AG04449 (cell line): Measurements from ENCODE around the gene DNAH14.

Source experiments
- CTCF ChIA-PET: fragments of 350-600 bp; formaldehyde crosslinking; extraction: SDS; loops from one replicate; lab custom pipeline; 2021; ENCODE audit warnings: antibody characterized with exemption; lab: Yijun Ruan, JAX
- POLR2A ChIA-PET: fragments of 400-600, 350-600 bp; formaldehyde crosslinking; extraction: SDS; loops from one replicate; lab custom pipeline; 2020; ENCODE audit warnings: antibody characterized with exemption, inconsistent platforms; lab: Yijun Ruan, JAX
- DNase-seq: peaks from one replicate; pipeline ENCODE4 v3.0.0-alpha.2; 2010; ENCODE audit warnings: low read depth, low spot score
- H3K4me3 ChIP-seq: 2 replicates; pipeline ENCODE4 v1.5.1; 2011; ENCODE audit warnings: low read depth, mild to moderate bottlenecking, control low read depth, low read length
- CTCF ChIP-seq: IDR thresholded peaks from one replicate; pipeline ENCODE4 v1.5.1; 2011; ENCODE audit warnings: mild to moderate bottlenecking, moderate library complexity, low read length, control low read depth, inconsistent platforms; ENCODE audit not compliant: insufficient read depth; ENCODE audit errors: missing control alignments

The DNAH14 gene

GRCh38 chr1:225070972-225071371 is 141.5 kb downstream of the DNAH14 start:
- ChIA-PET POLR2A (no interaction called here), CTCF (no interaction called here)
- no peak for TF ChIP-seq CTCF
- H3K4me3 ChIP-seq: no peak overlapping the region
- DNase-seq: no peak

- POLR2A ChIA-PET: no interaction called here
- CTCF ChIA-PET: no interaction called here
Measured at GRCh38 chr1:225097175-225097574, 167.7 kb downstream of the DNAH14 start.

GRCh38 chr1:225111000-225111399 is 181.5 kb downstream of the DNAH14 start:
- no peak for TF ChIP-seq CTCF
- DNase-seq: no peak
- POLR2A ChIA-PET: no interaction called here
- no peak overlapping the region for H3K4me3 ChIP-seq
- CTCF ChIA-PET: no interaction called here

More at GRCh38 chr1:225097175-225097574, 167.7 kb downstream of the DNAH14 start:
- no peak overlapping the region for H3K4me3 ChIP-seq
- no peak for DNase-seq
- no peak for TF ChIP-seq CTCF

- POLR2A ChIA-PET: no interaction called here
- DNase-seq: no peak
- CTCF ChIA-PET: no interaction called here
- H3K4me3 ChIP-seq: no peak overlapping the region
- TF ChIP-seq CTCF: no peak
Measured at GRCh38 chr1:225113265-225113664, 183.8 kb downstream of the DNAH14 start.

GRCh38 chr1:225114354-225114990 is 185.0 kb downstream of the DNAH14 start:
- DNase-seq: no peak
- CTCF ChIA-PET: no interaction called here
- TF ChIP-seq CTCF: no peak
- POLR2A ChIA-PET: no interaction called here
- no peak overlapping the region for H3K4me3 ChIP-seq

GRCh38 chr1:225119307-225119706 is 189.8 kb downstream of the DNAH14 start:
- POLR2A ChIA-PET: no interaction called here
- no peak for DNase-seq
- CTCF ChIA-PET: no interaction called here
- no peak for TF ChIP-seq CTCF
- no peak overlapping the region for H3K4me3 ChIP-seq
